ENCODE data around the gene GPR158. TPM values are rescaled to one million over a fixed set of nuclear protein-coding genes. Genes with fewer than 3 reads are reported as not detected.

The GPR158 gene
- total and polyA plus RNA-seq, 4 donors = 0.02 to 0.97 TPM; not detected in 2

GRCh38 chr10:25552283-25552919 lies 377.6 kb downstream of the GPR158 start:
- Histone ChIP-seq H3K27me3 (ENCODE audit: control insufficient read depth in 3 of 3, insufficient read depth in 3 of 3, low read length in 2 of 3) (no peaks in the 10 kb centered on the region), H3K27ac (ENCODE audit: low read depth in 1 of 2, low read length in 1 of 2) (no peak overlapping the region), H3K4me3 (no peak overlapping the region), H3K9me3 (ENCODE audit: control insufficient read depth in 4 of 4, insufficient read depth in 3 of 4, low read length in 3 of 4) (no peaks in the 10 kb centered on the region), H3K36me3 (ENCODE audit: control insufficient read depth in 4 of 4, insufficient read depth in 4 of 4, low read length in 4 of 4) (no peaks in the 10 kb centered on the region), H3K4me1 (ENCODE audit: control insufficient read depth in 5 of 5, insufficient read depth in 5 of 5, low read length in 5 of 5) (peaks cover 0 to 8% (median 0%) of the 10 kb centered on the region in 5 donors), H3K9ac (ENCODE audit: insufficient read depth in 1 of 2, low read length in 2 of 2) (no peak overlapping the region)
- DNase-seq (no peak), ATAC-seq (ENCODE audit: insufficient read depth, low FRiP score) (no peak)
- no peak for TF ChIP-seq CTCF (IDR thresholded peaks at IDR 0.05; ENCODE audit: control extremely low read depth, extremely low read depth)
- WGBS, 2 donors = 81 to 82% methylated on average over 5 of the region's 5 CpGs

- Histone ChIP-seq H3K9ac (ENCODE audit: insufficient read depth in 1 of 2, low read length in 2 of 2) (no peak overlapping the region), H3K9me3 (ENCODE audit: control insufficient read depth in 4 of 4, insufficient read depth in 3 of 4, low read length in 3 of 4) (no peaks in the 10 kb centered on the region), H3K27me3 (ENCODE audit: control insufficient read depth in 3 of 3, insufficient read depth in 3 of 3, low read length in 2 of 3) (no peaks in the 10 kb centered on the region), H3K36me3 (ENCODE audit: control insufficient read depth in 4 of 4, insufficient read depth in 4 of 4, low read length in 4 of 4) (no peaks in the 10 kb centered on the region), H3K4me3 (no peak overlapping the region), H3K27ac (ENCODE audit: low read depth in 1 of 2, low read length in 1 of 2) (no peak overlapping the region), H3K4me1 (ENCODE audit: control insufficient read depth in 5 of 5, insufficient read depth in 5 of 5, low read length in 5 of 5) (peaks cover 0 to 5% (median 0%) of the 10 kb centered on the region in 5 donors)
- DNase-seq (no peak), ATAC-seq (ENCODE audit: insufficient read depth, low FRiP score) (no peak)
- TF ChIP-seq CTCF (IDR thresholded peaks at IDR 0.05; ENCODE audit: control extremely low read depth, extremely low read depth) = no peak
- WGBS, 2 donors = 88 to 89% methylated on average over 5 of the region's 5 CpGs
Measured at GRCh38 chr10:25555865-25556264, 381.1 kb downstream of the GPR158 start.

- DNase-seq = peak; percentile 46 to 82 (median 47)
- peaks cover 0 to 5% (median 0%) of the 10 kb centered on the region in 5 donors for H3K4me1 ChIP-seq (ENCODE audit: control insufficient read depth in 5 of 5, insufficient read depth in 5 of 5, low read length in 5 of 5)
- no peak overlapping the region for H3K9ac ChIP-seq (ENCODE audit: insufficient read depth in 1 of 2, low read length in 2 of 2)
- no peak for TF ChIP-seq CTCF (IDR thresholded peaks at IDR 0.05; ENCODE audit: control extremely low read depth, extremely low read depth)
- H3K9me3 ChIP-seq (ENCODE audit: control insufficient read depth in 4 of 4, insufficient read depth in 3 of 4, low read length in 3 of 4) = no peaks in the 10 kb centered on the region
- no peak overlapping the region for H3K4me3 ChIP-seq
- H3K27me3 ChIP-seq (ENCODE audit: control insufficient read depth in 3 of 3, insufficient read depth in 3 of 3, low read length in 2 of 3) = no peaks in the 10 kb centered on the region
- ATAC-seq (ENCODE audit: insufficient read depth, low FRiP score) = no peak
- H3K27ac ChIP-seq (ENCODE audit: low read depth in 1 of 2, low read length in 1 of 2) = no peak overlapping the region
- 46 to 65% methylated on average over 5 of the region's 5 CpGs for WGBS, 2 donors
- H3K36me3 ChIP-seq (ENCODE audit: control insufficient read depth in 4 of 4, insufficient read depth in 4 of 4, low read length in 4 of 4) = no peaks in the 10 kb centered on the region
Measured at GRCh38 chr10:25556457-25556856, 381.7 kb downstream of the GPR158 start.

- H3K9me3 ChIP-seq (ENCODE audit: control insufficient read depth in 4 of 4, insufficient read depth in 3 of 4, low read length in 3 of 4) = no peaks in the 10 kb centered on the region
- no peaks in the 10 kb centered on the region for H3K36me3 ChIP-seq (ENCODE audit: control insufficient read depth in 4 of 4, insufficient read depth in 4 of 4, low read length in 4 of 4)
- DNase-seq = no peak
- no peak overlapping the region for H3K9ac ChIP-seq (ENCODE audit: insufficient read depth in 1 of 2, low read length in 2 of 2)
- H3K4me3 ChIP-seq = no peak overlapping the region
- H3K27me3 ChIP-seq (ENCODE audit: control insufficient read depth in 3 of 3, insufficient read depth in 3 of 3, low read length in 2 of 3) = no peaks in the 10 kb centered on the region
- WGBS, 2 donors = 37 to 53% methylated on average over 3 of the region's 3 CpGs
- H3K4me1 ChIP-seq (ENCODE audit: control insufficient read depth in 5 of 5, insufficient read depth in 5 of 5, low read length in 5 of 5) = peaks cover 0 to 5% (median 0%) of the 10 kb centered on the region in 5 donors
- ATAC-seq (ENCODE audit: insufficient read depth, low FRiP score) = no peak
- H3K27ac ChIP-seq (ENCODE audit: low read depth in 1 of 2, low read length in 1 of 2) = no peak overlapping the region
- no peak for TF ChIP-seq CTCF (IDR thresholded peaks at IDR 0.05; ENCODE audit: control extremely low read depth, extremely low read depth)
Measured at GRCh38 chr10:25557136-25557535, 382.3 kb downstream of the GPR158 start.

All from lung (tissue), 12 donors.